HG03064 (cell line): ENCODE data around the gene ARL14.

ENCODE experiments used
- ATAC-seq: cut with Tn5 transposase; IDR thresholded peaks from one replicate; pipeline ENCODE4 v1.9.1; 2021; ENCODE audit warnings: low read depth; ENCODE audit not compliant: unreplicated experiment

Gene ARL14

DNA sequence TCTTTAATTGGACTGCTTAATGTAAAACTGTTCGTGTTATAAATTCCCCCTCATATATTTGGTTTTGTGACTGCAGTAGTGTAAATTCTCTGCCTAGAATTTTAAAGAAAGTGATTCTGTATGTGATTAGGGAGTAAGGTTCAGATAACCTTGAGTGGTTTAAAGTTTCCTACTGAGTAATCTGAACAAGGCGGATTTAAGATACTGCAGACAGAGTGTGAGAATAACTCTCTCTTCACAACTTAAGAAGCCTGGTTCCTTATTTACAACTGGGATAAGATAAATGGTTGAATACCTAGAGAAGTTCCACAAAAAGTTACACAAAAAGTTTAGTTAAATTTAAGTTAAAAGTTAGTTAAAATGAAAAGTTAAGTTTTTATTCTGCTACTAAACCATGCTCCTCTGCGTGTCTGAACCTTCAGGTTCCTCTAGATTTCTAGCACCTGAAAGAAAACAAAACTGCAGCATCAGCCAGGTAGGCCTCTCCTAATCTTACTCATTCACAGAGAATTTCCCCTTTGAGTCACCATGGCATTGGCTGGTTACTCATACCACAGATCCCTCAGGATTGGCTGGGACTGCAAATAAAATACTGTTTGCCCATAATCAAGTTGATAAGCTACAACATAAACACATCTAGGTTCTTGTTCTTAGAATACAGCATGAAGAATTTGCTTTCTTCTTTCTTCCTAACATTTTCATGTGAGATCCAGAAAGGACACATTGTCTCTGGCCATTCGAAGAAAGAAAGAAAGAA is at the start of gene ARL14:
ARL14 (plus strand) TSS at position 614 of the 757 bp plus-strand sequence. CDS start 187 bp downstream, outside the sequence.
- ATAC-seq: no peak

DNA sequence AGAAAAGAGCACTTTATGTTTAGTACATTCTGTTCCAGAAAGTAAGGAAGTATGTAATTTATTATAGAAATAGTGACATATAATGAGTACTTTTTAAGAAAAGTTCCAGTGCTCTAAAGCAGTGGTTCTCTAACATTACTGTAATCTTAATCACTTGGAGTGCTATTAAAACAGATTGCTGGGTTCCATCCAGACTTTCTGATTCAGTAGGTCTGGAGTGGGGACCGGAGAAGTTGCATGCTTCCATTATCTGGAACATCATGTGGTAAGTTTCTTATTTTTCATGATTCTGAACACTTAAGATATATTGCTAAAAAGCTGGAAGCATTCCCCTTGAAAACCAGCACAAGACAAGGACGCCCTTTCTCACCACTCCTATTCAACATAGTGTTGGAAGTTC is 47.5 kb upstream of the ARL14 start:
- no peak for ATAC-seq

DNA sequence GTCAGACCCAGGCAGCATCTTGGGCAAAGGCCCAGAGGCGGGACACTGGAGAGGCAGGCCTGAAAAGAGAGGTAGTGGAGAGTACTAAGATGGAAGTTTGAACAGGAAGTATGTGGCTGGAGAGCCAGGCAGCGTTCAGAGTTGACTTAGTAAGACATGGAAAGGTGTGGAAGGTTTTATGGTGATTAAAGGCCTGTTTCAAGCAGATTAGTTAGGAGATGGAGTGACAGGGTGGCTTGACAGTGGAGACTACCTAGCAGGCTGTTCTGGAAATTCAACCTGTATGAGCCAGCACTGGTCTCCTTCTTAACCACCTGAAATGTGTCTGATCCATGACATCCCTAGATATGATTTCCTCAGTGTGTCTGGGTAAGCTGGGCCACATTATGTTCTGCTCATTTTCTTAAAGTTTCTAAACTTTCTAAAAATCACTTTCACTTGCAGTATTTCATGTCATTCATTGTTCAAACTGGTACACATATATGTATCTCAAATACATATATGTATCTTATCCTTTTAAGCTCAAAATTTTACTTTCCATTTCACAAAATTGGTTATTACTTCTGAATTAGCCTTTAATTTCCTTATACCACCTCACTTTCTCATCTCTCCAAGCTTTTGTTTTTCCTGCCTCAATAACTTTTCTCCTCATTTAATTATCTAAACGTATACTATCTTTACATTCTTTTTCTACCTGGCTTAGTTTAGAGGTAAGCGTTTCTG is 43.4 kb upstream of the ARL14 start:
- no peak for ATAC-seq

DNA sequence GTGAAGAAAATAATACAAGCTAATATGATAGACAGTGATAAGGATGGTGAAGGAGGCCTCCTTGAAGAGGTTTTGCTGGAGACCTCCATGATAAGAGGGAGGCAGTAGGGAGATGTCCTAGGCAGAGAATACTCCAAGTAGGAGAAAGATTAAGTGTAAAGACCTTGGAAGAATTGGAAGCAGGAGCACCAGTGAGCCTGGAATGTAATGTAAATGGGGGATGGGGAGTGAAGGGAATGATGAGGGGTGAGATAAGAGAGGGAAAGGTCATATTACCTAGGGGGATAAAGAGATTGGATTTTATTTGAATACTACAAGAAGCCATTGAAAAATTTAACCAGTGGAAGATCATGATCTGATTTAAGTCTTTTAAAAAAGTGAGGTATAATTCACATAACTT is 41.7 kb upstream of the ARL14 start:
- no peak for ATAC-seq

DNA sequence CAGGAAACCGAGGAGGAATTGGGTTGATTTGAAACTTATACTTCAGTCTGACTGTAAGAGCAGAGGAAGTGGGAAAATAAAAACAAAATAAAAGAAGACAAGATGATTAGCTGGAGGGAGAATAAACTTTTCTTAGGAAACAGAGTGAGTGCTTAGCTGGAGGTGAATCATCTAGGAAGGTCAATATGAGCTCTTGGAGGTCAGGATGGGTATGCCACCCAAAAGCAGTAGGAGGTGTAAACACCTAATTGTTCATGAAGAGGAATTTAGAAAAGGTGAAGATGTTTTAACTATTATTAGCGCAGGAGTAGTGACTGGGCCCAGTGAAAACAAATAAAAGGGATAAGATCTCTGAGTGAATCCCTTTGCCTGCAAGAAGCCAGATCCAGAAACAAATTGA is 39.9 kb upstream of the ARL14 start:
- no peak for ATAC-seq

DNA sequence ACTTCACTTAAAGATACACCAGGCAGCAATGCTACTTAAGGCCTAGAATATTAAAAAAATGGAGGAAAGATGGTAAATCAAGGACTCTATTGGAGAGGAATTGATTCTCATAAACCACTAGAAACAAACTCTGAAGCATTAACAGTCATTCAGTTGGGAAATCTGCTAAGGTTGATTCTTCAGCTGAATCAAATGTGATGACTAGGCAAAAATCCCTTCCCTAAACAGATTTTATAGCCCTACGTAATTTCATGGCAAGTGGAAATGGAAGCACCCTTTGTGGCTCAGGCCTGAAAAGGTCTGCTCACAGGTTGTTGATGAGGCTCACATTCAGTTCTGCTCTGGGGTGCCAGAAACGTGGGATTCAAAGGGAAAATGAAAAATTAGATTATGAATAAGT is 38.8 kb upstream of the ARL14 start:
- ATAC-seq: no peak

DNA sequence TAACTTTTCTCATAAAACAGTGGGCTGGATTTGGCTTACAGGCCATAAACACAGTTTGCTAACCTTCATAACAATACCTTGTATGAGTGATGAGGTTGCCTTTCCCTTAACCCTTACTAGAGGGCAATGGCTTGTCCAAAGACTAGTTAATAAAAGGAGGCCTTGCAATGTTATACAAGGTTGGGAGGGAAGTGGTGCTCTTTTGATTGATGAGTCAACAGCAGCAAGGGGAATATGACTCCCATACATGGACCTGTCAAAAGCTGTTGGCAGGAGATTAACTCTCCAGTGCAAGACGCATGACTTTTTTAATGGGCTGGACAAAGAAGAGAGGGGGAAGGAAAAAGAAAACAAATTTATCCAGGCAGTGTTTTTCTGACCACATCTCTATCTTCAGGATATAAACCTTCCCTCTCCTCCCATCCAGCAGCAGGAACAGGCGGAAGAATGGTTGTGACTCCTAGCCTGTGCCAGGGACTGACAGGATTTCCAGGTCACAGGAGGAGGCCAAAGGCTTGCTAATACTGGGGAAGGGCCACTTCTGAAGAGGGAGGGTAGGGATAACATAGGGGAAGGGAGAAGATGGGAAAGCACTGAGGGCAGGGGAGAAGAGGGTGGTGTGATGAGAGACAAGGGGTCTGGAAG is 35.2 kb upstream of the ARL14 start:
- ATAC-seq: no peak

DNA sequence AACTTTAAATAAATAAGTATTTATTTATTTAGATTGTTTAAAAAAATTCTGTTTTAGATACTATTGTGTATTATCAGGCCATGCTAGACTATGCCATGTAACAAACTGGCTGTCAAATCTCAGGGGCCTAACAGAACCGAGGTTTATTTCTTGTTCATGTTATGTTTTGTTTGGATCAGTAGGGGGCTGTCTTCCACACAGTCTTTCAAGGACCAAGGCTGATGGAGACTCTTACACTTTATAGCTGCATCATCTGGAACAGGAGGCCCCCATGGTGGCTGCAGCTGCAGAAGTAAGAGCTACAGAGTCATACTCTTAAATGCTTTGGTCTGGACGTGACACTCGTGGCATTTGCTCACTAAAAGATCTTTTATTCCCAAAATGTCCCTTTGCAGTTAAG is 33.0 kb upstream of the ARL14 start:
- ATAC-seq: no peak

DNA sequence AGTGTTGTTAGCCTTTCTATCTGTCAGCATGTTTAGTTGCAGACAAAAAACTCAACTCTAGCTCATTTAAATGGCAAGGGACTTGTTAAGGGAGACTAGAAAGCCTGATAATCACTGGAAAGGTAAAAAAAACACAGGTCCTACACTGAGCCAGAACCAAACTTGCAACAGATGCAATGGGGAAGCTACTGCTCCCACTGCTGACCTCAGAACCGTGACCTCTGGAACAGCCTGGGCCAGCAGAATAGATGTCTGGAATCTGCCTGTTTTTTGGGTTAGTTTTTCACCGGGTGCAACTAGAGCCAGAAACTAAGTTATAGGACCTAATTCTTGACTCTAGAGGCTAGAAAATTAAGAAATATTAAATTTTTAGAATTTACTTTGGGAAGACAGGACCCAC is 32.5 kb upstream of the ARL14 start:
- ATAC-seq: no peak

DNA sequence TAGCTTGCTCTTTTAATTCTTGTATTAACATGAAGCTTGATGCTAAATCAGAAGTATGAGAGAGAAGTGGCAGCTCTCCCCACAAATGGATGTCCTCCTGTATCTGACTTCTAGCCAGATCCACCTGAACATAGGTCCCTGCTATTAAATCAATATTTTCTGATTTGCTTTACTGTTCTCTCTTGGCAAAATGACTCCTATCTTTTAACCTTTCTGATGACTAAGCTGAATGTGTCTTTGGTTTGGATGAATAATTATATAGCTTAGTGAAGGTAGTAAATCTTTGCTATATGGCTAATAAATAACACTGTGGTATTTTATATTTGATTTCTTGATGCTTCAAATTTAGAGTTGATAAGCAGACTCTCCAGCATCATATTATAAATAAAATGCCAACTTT is 28.3 kb upstream of the ARL14 start:
- ATAC-seq: no peak

DNA sequence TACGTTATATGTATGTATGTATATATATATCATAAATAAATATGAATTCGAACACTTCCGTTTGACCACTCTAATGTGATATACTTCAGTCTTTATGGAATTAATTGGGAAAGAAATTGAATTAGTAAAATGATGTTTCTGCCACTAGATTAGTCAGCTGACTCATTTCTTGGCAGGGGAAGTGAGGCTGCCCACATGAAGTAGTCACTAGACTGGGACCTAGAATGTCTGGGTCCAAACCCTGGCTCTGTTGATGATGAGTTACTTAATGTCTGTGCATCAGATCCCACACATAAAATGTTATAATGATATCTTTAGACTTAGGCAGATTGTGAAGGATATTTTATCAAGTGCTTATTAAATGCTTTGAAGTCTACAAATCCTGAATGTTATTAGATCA is 27.4 kb upstream of the ARL14 start:
- ATAC-seq: no peak

DNA sequence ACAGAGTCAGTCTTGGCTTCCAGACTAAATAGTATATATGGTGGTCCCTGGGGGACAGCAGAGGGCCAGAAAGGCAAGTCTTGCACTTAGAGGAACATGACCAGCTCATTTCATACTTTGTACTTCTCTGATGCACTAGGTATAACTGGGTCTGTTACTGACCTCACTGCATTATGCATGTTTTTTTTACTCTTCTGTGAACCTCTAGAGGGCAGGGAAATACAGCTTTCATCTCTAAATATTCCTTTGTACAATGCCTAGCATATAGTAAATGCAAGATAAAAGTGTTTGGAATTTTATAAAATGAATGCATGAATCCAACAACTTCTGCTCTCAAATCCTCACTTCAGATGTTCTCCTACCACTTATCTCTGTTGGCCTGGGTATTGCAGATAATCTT is 23.4 kb upstream of the ARL14 start:
- ATAC-seq: no peak

DNA sequence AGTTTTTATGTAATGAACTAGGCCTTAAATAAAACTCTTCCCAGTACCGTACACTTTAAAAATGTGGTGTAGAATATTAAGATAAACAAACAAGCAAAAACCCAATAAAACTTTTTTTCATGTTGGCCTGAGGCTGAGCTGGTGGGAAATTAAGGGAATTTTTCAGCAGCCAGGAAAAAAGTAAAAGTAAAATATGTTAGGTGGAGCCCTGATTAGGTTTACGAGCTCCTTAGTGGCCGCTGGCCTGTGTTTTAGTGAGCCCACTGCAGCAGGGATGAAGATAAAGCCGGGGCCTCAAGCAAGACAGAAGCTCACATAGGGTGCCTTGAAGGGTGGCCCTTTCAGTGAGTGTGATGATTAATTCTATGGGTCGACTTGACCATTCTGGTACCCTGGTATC is 16.1 kb upstream of the ARL14 start:
- no peak for ATAC-seq

DNA sequence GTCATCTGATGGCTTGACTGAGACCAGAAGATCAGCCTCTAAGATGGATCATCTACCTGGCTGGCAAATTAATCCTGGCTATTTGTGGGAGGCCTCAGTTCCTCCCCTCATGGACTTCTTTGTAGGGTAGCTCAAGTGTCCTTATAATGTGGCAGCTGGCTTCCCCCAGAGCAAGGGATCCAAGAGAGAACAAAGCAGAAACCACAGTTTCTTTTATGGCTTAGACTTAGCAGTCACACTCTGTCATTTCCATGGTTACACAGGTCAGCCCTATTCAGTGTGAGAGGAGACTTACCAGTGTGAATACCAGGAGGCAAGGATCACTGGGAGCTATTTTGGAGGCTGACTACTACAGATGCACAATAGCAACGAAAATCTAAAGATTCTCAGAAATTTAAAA is 15.3 kb upstream of the ARL14 start:
- no peak for ATAC-seq

DNA sequence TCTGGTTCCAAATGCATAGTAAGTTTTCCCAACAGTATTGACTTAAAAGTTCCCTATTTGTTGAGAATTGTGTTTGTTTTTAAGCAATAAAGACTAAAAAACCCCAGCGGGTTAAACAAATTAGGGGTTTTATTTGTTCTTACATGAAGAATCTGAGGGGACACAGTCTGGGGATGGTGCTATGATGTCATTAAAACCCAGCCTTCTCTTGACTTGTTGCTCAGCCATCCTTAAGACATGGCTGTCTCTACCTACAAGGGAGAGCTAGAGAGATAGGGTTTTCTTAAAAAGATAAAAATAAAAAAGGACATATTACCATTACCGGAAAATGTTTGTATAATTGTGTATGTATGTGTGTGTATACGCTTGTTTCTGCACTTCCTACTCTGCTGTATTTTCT is 11.7 kb upstream of the ARL14 start:
- ATAC-seq: no peak

DNA sequence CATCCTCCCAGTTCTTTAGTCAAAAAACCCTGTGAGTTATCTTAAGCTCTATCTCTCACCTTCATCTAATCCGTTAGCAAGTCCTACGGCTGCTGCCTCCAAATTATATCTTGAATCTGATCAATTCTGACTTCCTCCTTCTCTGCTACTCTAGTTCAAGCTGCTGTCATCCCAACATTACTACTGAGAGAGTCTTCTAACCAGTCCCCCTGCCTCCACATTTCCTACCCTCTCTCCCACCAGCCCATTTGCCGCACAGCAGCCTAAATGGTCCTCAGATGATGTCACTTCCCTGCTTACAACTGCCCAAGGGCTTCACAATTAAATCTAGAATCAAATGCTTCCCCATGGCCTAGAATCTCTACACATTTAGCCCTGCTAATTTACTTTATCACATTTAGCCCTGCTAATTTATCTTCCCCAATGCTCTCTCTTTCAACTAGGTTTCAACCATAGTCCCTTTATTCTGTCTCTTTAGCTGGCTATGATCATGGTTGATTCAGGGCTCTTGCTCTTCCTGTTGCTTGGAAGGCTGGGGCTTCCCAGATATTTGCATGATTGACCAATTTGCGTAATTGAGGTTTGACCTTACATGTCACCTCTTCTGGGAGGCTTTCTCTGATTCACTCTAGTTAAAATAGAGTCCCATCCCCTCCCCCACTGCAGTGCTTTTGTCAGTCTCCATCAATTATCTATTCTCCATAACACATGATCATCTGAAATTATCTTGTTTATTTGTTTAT is 11.0 kb upstream of the ARL14 start:
- ATAC-seq: peak; percentile 66

DNA sequence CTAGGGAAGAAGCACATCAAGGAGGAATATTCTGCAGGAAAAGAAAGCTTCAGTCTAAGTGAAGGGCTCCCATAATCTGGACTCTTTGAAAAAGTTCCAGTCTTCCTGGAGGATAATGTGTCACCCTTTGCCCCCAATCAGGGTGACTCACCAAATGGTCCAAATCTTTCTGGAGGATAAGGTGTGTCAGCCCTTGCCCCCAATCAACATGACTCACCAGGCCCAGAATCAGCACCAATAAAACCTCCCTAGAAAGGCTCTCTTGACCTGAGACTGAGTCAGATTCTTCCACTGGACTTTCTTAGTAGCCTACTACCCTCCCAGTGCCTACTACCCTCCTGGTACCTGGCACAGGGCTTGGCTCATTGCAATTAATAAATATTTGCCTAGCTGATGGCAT is 9.5 kb upstream of the ARL14 start:
- ATAC-seq: no peak

DNA sequence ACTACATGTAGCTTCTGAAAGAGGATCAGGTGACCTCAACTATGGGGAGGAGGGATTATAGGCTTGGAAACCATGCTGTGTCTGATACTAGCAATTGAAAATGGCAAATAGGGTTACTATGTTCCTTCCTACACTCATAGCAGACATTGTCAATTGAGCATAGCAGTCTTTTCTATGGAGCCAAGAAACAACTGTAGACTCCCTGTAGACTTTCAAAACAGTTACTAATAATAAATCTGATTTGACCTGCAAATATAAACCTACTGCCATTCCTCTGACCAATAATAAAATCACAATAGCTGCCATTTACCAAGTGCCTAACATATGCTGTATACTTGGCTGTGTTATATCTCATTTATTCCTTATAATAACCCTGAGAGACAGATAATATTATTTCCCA is 8.5 kb upstream of the ARL14 start:
- ATAC-seq: no peak

DNA sequence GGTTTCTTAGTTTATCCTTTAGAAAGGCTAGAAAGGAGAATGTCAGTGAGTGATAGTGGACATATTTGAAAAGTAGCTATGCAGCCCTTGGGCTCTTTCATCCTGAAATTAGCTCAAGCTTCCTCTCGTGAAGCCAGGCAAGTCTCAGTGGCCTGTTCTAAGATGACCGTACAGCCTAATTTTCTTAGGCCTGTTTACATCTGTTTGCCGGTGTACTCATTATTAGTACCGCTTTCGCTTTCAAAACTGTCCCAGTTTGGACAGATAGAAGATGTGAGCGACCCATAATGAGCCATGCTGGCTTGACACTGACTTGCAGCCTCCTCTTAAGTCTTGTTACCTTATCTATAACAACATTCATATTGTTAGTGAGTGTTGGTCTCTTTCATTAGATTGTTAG is 5.7 kb upstream of the ARL14 start:
- ATAC-seq: peak; percentile 84

DNA sequence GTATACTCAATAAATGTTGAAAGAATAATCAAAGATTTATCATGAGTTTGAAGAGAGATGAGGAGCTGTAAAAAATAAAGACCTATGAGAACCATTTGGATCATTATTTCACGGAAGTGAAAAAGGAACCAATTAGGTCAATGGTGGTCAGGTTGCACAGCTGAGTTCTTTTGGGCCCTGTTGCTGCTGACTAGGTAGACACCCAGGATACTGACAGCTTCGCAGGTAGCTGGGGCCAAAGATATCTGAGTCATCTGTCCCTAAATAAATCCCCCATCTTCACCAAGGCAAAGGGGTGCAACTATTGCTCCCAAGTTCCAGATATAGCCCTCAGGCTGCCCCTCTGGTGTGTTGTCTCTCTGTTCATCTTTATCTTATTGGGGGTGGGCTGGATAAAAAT is 5.0 kb upstream of the ARL14 start:
- no peak for ATAC-seq

DNA sequence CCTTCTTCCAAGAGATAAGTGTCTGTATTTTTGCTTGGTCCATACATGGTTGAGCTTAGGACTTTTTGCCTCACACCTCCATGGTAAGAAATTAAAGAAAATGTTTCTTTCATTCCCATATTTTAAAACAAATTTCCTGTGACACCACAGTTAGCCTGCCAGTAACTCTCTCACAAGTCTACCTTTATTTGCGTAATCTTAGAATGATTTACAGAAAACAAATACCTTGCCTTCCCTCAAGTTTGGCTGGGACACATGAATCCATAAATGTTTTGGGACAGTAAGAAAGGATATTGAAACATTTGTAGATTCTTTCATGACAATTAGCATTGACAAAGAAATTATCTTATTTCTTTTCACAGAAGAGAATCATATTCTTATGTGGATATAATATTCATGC is 3.8 kb upstream of the ARL14 start:
- ATAC-seq: no peak
